ENCODE data around the gene PRR7. TPM values are rescaled to one million over a fixed set of nuclear protein-coding genes. Genes with fewer than 3 reads are reported as not detected.

The PRR7 gene
- total and polyA plus RNA-seq, 9 donors, result 0.51 to 11.4 (median 2.0) TPM; not detected in 1

DNA sequence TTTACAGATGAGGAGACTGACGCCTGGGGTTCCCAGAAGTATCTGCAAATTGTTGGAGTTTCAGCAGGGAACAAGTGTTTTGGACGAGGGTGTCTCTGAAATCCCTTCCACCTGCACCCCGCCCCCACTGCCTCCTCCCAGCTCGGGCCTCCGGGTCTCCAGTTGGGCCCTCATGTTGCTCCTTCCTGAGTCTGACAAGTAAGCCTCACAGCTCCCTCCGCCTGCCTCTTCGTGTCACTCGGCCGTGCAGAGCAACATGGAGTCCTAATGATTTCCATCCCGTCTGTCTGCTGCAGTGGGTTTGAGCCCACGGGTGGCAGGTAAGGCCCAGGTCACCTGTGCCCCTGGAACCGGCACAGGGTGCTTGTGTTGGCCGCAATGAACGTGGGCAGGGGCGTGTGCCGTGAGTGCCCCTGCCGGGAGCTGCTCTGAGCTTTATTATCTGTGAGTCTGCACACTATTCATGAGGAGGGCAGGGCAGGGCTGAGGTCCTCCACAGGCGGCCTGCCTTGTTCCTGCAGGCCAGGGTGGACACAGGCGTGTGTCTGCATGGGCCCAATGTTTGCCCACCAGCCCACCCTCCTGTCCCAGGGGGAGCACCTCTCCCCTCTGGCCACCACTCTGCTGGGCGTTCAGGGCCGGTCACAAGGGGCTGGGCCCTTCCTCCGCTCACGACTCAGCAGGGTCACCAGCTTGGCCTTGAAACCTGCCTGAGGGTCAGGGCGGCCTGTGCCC is 56.9 kb downstream of the PRR7 start:
- intact Hi-C loops (cut with DNase I), result loop anchor here in 3 of 4 donors (5.0 to 10.0 kb wide), 2 partner anchors 111 to 189 kb away; partner anchors contain the start of gene MXD3 (in 1 of the 3)
- no peaks in the 10 kb centered on the region for H3K36me3 ChIP-seq
- no peak for DNase-seq
- TF ChIP-seq POLR2A (IDR thresholded peaks at IDR 0.05) (no peak), EP300 (IDR thresholded peaks at IDR 0.05) (no peak)
- TF ChIP-seq, protein P1, sequence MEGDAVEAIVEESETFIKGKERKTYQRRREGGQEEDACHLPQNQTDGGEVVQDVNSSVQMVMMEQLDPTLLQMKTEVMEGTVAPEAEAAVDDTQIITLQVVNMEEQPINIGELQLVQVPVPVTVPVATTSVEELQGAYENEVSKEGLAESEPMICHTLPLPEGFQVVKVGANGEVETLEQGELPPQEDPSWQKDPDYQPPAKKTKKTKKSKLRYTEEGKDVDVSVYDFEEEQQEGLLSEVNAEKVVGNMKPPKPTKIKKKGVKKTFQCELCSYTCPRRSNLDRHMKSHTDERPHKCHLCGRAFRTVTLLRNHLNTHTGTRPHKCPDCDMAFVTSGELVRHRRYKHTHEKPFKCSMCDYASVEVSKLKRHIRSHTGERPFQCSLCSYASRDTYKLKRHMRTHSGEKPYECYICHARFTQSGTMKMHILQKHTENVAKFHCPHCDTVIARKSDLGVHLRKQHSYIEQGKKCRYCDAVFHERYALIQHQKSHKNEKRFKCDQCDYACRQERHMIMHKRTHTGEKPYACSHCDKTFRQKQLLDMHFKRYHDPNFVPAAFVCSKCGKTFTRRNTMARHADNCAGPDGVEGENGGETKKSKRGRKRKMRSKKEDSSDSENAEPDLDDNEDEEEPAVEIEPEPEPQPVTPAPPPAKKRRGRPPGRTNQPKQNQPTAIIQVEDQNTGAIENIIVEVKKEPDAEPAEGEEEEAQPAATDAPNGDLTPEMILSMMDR (IDR thresholded peaks at IDR 0.05), result no peak
- H3K9me3 ChIP-seq, result no peaks in the 10 kb centered on the region
- H3K27me3 ChIP-seq, result no peaks in the 10 kb centered on the region
- WGBS, 3 donors, result 83 to 89% (median 85%) methylated on average over 20 to 24 of the region's 24 CpGs
- H3K27ac ChIP-seq, result no peak overlapping the region
- no peaks in the 10 kb centered on the region for H3K4me1 ChIP-seq (ENCODE audit: insufficient read depth)
- no peak overlapping the region for H3K4me3 ChIP-seq

DNA sequence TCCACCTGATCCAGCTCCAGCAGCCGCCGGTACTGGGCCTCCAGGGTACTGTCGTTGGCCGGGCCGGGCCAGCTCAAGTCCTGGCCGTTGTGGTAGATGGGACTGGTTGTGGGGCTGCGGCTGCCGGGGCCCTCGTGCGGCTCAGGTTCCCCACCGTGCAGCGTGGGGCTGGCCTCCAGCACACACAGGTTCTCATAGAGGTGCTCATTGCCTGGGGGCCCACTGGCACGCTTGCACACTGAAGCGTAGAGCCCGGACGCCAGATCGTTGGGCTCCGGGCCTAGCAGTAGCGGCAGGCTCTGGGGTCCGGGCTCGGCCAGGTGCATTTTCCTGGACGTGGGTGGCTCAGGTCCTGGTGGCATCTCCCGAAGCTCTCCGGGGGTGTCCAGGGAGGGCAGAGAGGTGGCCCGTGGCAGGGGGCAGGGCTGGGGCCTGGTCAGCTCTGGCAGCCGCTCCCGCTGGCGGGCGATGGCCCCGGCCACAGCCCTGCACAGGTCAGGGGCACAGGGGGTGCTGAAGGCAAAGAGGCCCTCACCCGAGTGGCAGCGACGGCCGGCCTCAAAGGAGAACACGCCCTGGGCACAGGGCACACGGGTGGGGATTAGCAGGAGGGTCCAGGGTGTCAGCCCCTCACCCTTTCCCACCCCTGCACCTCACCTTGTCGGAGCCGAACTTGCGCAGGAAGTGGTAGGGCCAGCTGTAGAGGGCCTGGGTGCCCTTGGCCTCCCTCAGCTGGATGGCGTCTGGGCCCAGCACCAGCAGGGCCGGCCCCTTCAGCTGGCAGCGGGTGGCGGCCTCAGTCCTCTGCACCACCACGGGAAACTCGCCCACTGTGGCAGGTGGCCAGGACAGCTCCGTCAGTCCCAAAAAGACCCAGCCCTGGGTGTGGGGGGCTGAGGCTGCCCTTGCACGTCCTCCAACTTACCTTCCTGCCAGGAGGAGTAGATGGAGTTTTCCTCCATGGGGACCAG is 57.8 kb downstream of the PRR7 start:
- no peak for DNase-seq
- no peaks in the 10 kb centered on the region for H3K27me3 ChIP-seq
- H3K36me3 ChIP-seq, result no peaks in the 10 kb centered on the region
- no peaks in the 10 kb centered on the region for H3K9me3 ChIP-seq
- 89 to 92% (median 90%) methylated on average over 39 to 47 of the region's 47 CpGs for WGBS, 3 donors
- H3K4me1 ChIP-seq (ENCODE audit: insufficient read depth), result no peaks in the 10 kb centered on the region
- intact Hi-C loops (cut with DNase I), result loop anchor here in 3 of 4 donors (5.0 to 10.0 kb wide), 2 partner anchors 112 to 190 kb away; partner anchors contain the start of gene MXD3 (in 1 of the 3)
- H3K4me3 ChIP-seq, result no peak overlapping the region
- TF ChIP-seq EP300 (IDR thresholded peaks at IDR 0.05) (no peak), POLR2A (IDR thresholded peaks at IDR 0.05) (no peak)
- TF ChIP-seq, protein P1 (IDR thresholded peaks at IDR 0.05), result no peak
- no peak overlapping the region for H3K27ac ChIP-seq

DNA sequence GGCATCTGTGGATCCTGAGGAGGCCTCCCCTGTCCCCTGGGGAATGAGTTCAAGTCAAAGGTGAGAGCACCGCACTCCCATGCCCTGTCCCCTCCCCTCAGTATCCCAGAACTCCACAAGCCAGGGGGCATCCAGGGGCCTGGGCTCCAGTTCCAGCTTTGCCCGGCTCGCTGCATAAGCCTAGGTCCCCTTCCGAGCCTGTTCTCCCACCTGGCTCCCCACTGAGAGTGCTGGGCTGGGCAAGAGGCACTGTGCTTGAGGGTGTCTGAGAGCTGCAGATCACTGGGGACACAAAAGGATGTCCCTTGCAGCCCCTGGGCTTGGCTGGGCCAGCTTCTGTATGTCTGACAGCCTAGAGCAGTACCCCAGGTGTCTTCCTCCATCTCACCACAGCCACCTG is 58.5 kb downstream of the PRR7 start:
- intact Hi-C loops (cut with DNase I), result loop anchor here in 1 of 4 donors (10.0 kb wide), 1 partner anchor 190 kb away; the partner anchor contains the start of gene MXD3
- TF ChIP-seq, protein P1 (IDR thresholded peaks at IDR 0.05), result no peak
- TF ChIP-seq POLR2A (IDR thresholded peaks at IDR 0.05), result no peak
- TF ChIP-seq EP300 (IDR thresholded peaks at IDR 0.05), result no peak
- DNase-seq, result no peak
- no peak overlapping the region for H3K27ac ChIP-seq
- H3K4me3 ChIP-seq, result no peak overlapping the region
- H3K27me3 ChIP-seq, result no peaks in the 10 kb centered on the region
- H3K9me3 ChIP-seq, result no peaks in the 10 kb centered on the region
- H3K36me3 ChIP-seq, result no peaks in the 10 kb centered on the region
- no peaks in the 10 kb centered on the region for H3K4me1 ChIP-seq (ENCODE audit: insufficient read depth)
- 87 to 95% (median 93%) methylated on average over 4 of the region's 4 CpGs for WGBS, 3 donors

Other genes with a start within 250 kb of the PRR7 start
- gene RAB24, start 143.1 kb upstream of the PRR7 start, total RNA-seq, result 10 to 100 TPM; 23.3 to 40.4 (median 26.8) TPM
- gene RAB24, start 143.1 kb upstream of the PRR7 start, polyA plus RNA-seq, result 10 to 100 TPM; 17.0 to 40.4 TPM
- 10 to 100 TPM; 42.8 to 96.8 (median 74.6) TPM for gene PRELID1, start 143.0 kb upstream of the PRR7 start, total RNA-seq
- gene PRELID1, start 143.0 kb upstream of the PRR7 start, polyA plus RNA-seq, result 10 to 100 TPM; 65.0 to 77.6 TPM
- gene MXD3, start 134.9 kb upstream of the PRR7 start, total RNA-seq, result 1 to 10 TPM; 3.2 to 9.8 (median 6.2) TPM
- gene MXD3, start 134.9 kb upstream of the PRR7 start, polyA plus RNA-seq, result 1 to 10 TPM in 1 of 2 donors, under 1 TPM in 1; 0.30 to 6.0 TPM
- 100 to 1,000 TPM in 2 of 7 donors, 10 to 100 TPM in 5; 63.5 to 154 (median 93.5) TPM for gene LMAN2, start 95.1 kb upstream of the PRR7 start, total RNA-seq
- 100 to 1,000 TPM in 1 of 2 donors, 10 to 100 TPM in 1; 85.0 to 142 TPM for gene LMAN2, start 95.1 kb upstream of the PRR7 start, polyA plus RNA-seq
- gene RGS14, start 88.9 kb upstream of the PRR7 start, total RNA-seq, result 10 to 100 TPM in 1 of 7 donors, 1 to 10 TPM in 6; 4.0 to 27.0 (median 8.0) TPM
- gene RGS14, start 88.9 kb upstream of the PRR7 start, polyA plus RNA-seq, result 1 to 10 TPM in 1 of 2 donors, under 1 TPM in 1; 0.73 to 6.2 TPM
- not detected for gene SLC34A1, start 62.4 kb upstream of the PRR7 start, total RNA-seq
- gene SLC34A1, start 62.4 kb upstream of the PRR7 start, polyA plus RNA-seq, result not detected
- not detected for gene PFN3, start 46.2 kb upstream of the PRR7 start, total RNA-seq
- gene PFN3, start 46.2 kb upstream of the PRR7 start, polyA plus RNA-seq, result not detected
- 1 to 10 TPM in 1 of 7 donors, under 1 TPM in 1, not detected in 5; 0.28 to 1.7 TPM for gene F12, start 37.2 kb upstream of the PRR7 start, total RNA-seq
- gene F12, start 37.2 kb upstream of the PRR7 start, polyA plus RNA-seq, result not detected
- gene GRK6, start 20.1 kb upstream of the PRR7 start, total RNA-seq, result 10 to 100 TPM; 13.6 to 30.3 (median 21.7) TPM
- gene GRK6, start 20.1 kb upstream of the PRR7 start, polyA plus RNA-seq, result 10 to 100 TPM in 1 of 2 donors, 1 to 10 TPM in 1; 5.9 to 15.3 TPM
- gene DBN1, start 26.8 kb downstream of the PRR7 start, total RNA-seq, result 10 to 100 TPM; 35.1 to 91.6 (median 57.0) TPM
- gene DBN1, start 26.8 kb downstream of the PRR7 start, polyA plus RNA-seq, result 10 to 100 TPM; 18.4 to 55.4 TPM
- 100 to 1,000 TPM in 4 of 7 donors, 10 to 100 TPM in 3; 32.7 to 243 (median 151) TPM for gene PDLIM7, start 50.8 kb downstream of the PRR7 start, total RNA-seq
- 10 to 100 TPM; 25.7 to 83.3 TPM for gene PDLIM7, start 50.8 kb downstream of the PRR7 start, polyA plus RNA-seq
- gene DOK3, start 63.0 kb downstream of the PRR7 start, total RNA-seq, result 1 to 10 TPM; 1.3 to 7.2 (median 2.5) TPM
- 1 to 10 TPM; 1.8 to 4.2 TPM for gene DOK3, start 63.0 kb downstream of the PRR7 start, polyA plus RNA-seq
- gene DDX41, start 70.1 kb downstream of the PRR7 start, total RNA-seq, result 100 to 1,000 TPM in 1 of 7 donors, 10 to 100 TPM in 6; 63.5 to 104 (median 76.0) TPM
- gene DDX41, start 70.1 kb downstream of the PRR7 start, polyA plus RNA-seq, result 10 to 100 TPM; 58.3 to 63.6 TPM
- 10 to 100 TPM; 50.2 to 77.6 (median 64.3) TPM for gene FAM193B, start 107.7 kb downstream of the PRR7 start, total RNA-seq
- 10 to 100 TPM; 14.8 to 77.3 TPM for gene FAM193B, start 107.7 kb downstream of the PRR7 start, polyA plus RNA-seq
- 100 to 1,000 TPM in 2 of 7 donors, 10 to 100 TPM in 5; 54.0 to 112 (median 80.7) TPM for gene TMED9, start 145.4 kb downstream of the PRR7 start, total RNA-seq
- gene TMED9, start 145.4 kb downstream of the PRR7 start, polyA plus RNA-seq, result 10 to 100 TPM; 68.5 to 80.3 TPM
- 10 to 100 TPM; 18.0 to 40.0 (median 27.2) TPM for gene B4GALT7, start 153.3 kb downstream of the PRR7 start, total RNA-seq
- gene B4GALT7, start 153.3 kb downstream of the PRR7 start, polyA plus RNA-seq, result 10 to 100 TPM in 1 of 2 donors, 1 to 10 TPM in 1; 8.5 to 28.7 TPM